HepG2 (cell line): Measurements from ENCODE around the gene SLC35B1. TPM values are rescaled to one million over a fixed set of nuclear protein-coding genes. Genes with fewer than 3 reads are reported as not detected.
A peak's percentile ranks its signal among the peaks of the same experiment; 100 is the strongest.

ENCODE experiments used
- ATAD3A ChIP-seq: sonication (generic); formaldehyde crosslinking; IDR thresholded peaks from 2 replicates; pipeline ENCODE4 v1.4.0; 2020; ENCODE audit warnings: missing genetic modification reagents
- CEBPB ChIP-seq: IDR thresholded peaks from 2 replicates; pipeline ENCODE4 v1.6.1; 2011; ENCODE audit warnings: low read depth, low read length, improper control_type of control experiment, borderline replicate concordance
- DMAP1 ChIP-seq: IDR thresholded peaks from 2 replicates; pipeline ENCODE4 v1.6.1; 2016
- FOXK1 ChIP-seq: sonication (generic); formaldehyde crosslinking; IDR thresholded peaks from 2 replicates; pipeline ENCODE4 v1.4.0; 2020; ENCODE audit warnings: low read depth, missing genetic modification reagents, borderline replicate concordance
- GTF2F1 ChIP-seq: fragments of 150-350 bp; IDR thresholded peaks from 2 replicates; pipeline ENCODE4 v1.6.1; 2014; ENCODE audit warnings: low read length
- NFE2 ChIP-seq: sonication (generic); formaldehyde crosslinking; IDR thresholded peaks from 2 replicates; pipeline ENCODE4 v1.4.0; 2020; ENCODE audit warnings: missing genetic modification reagents
- ZNF501 ChIP-seq: sonication (generic); formaldehyde crosslinking; IDR thresholded peaks from 2 replicates; pipeline ENCODE4 v1.5.1; 2020; ENCODE audit warnings: mild to moderate bottlenecking, moderate library complexity, missing genetic modification reagents
- ZNF616 ChIP-seq: sonication (generic); formaldehyde crosslinking; IDR thresholded peaks from 2 replicates; pipeline ENCODE4 v1.5.0; 2020; ENCODE audit warnings: low read depth, mild to moderate bottlenecking, missing genetic modification reagents
- ZNF747 ChIP-seq: sonication (generic); formaldehyde crosslinking; IDR thresholded peaks from 2 replicates; pipeline ENCODE4 v1.8.1; 2023; ENCODE audit warnings: missing genetic modification reagents, mild to moderate bottlenecking, borderline replicate concordance
- polyA plus RNA-seq, 8 experiments: library from polyadenylated mRNA; depleted of rRNA in 3 of 8; stranded (reverse) in 7 of 8; unstranded in 1 of 8; fragments of >200 nt; fragmentation: Illumina TruSeq in 4 of 8; extraction: Trizol in 4 of 8; gene quantifications; 2 replicates each; pipeline versions ENCODE4 v1.2.1 to v1.2.3, GENCODE V29; 2011 to 2016; ENCODE audit warnings: low read depth in 4 of 8, missing spikeins in 1 of 8, mixed read lengths in 1 of 8; ENCODE audit not compliant: insufficient read depth in 1 of 8
- total RNA-seq, 5 experiments: library from RNA; depleted of rRNA; stranded (reverse); fragments of >200 nt; fragmentation: Illumina TruSeq; extraction: Trizol; gene quantifications; 2 replicates each; pipeline ENCODE4 v1.2.3, GENCODE V29; 2016; ENCODE audit warnings: low read depth in 1 of 5
- TF ChIP-seq, protein P1 (sequence below): sonication (generic); formaldehyde crosslinking; IDR thresholded peaks from 2 replicates; pipeline ENCODE4 v1.4.0; 2020; ENCODE audit warnings: missing genetic modification reagents, borderline replicate concordance
- TF ChIP-seq, protein P2 (sequence below), 2 experiments: sonication (generic) in 1 of 2; formaldehyde crosslinking in 1 of 2; IDR thresholded peaks; 2 replicates each; pipeline versions ENCODE4 v1.6.1 to v1.9.0; 2014 to 2022; ENCODE audit warnings: antibody characterized with exemption in 1 of 2, borderline replicate concordance in 1 of 2, inconsistent platforms in 1 of 2, low read depth in 1 of 2, missing genetic modification reagents in 1 of 2
- TF ChIP-seq, protein P3 (sequence below): IDR thresholded peaks from 2 replicates; pipeline ENCODE4 v1.6.1; 2016; ENCODE audit warnings: missing compliant biosample characterization, missing genetic modification reagents, borderline replicate concordance
- TF ChIP-seq, protein P4 (sequence below): IDR thresholded peaks from 2 replicates; pipeline ENCODE4 v1.6.1; 2016; ENCODE audit warnings: low read depth, control low read depth
- TF ChIP-seq, protein P5 (sequence below): fragments of 450-650 bp; IDR thresholded peaks from 2 replicates; pipeline ENCODE4 v1.6.1; 2016
- TF ChIP-seq, protein P6 (sequence below): sonication (generic); formaldehyde crosslinking; IDR thresholded peaks from 2 replicates; pipeline ENCODE4 v1.5.1; 2020; ENCODE audit warnings: mild to moderate bottlenecking, missing genetic modification reagents, borderline replicate concordance

The SLC35B1 gene
- total and polyA plus RNA-seq, 2 of the 13 experiments (the other 11 are each of a cell fraction or from before 2014, with no cell fraction given), result 99.6 to 113 TPM

DNA sequence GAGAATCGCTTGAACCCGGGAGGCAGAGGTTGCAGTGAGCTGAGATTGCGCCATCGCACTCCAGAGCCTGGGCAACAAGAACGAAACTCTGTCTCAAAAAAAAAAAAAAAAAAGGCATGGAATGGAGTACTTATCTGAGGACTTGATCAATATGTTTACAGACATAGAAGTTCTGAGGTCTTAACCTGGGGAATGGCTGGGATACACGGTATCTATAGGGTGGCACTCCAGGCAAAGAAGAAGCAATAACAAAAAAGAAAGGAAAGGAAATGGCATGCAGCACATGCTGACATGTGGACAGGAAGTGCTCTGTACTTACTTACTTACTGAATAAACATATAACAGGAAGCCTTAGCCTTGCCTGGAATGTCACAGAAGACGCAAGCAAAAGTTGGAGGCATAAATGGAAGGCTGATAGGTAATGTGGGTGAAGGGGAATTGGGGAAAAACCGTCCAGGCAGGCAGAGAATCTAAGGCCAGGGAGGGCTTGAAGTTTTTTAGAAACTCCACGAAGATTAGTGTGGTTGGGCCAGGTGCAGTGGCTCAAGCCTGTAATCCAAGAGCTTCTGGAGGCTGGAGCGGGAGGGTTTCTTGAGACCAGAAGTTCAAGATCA lies 19.8 kb downstream of the SLC35B1 start (continued):
- TF ChIP-seq FOXK1 (CRISPR knock-in tag), result no peak
- peak; percentile 45 for TF ChIP-seq DMAP1 (CRISPR knock-in tag)
- peak; percentile 81 for TF ChIP-seq CEBPB
- TF ChIP-seq, protein P1, sequence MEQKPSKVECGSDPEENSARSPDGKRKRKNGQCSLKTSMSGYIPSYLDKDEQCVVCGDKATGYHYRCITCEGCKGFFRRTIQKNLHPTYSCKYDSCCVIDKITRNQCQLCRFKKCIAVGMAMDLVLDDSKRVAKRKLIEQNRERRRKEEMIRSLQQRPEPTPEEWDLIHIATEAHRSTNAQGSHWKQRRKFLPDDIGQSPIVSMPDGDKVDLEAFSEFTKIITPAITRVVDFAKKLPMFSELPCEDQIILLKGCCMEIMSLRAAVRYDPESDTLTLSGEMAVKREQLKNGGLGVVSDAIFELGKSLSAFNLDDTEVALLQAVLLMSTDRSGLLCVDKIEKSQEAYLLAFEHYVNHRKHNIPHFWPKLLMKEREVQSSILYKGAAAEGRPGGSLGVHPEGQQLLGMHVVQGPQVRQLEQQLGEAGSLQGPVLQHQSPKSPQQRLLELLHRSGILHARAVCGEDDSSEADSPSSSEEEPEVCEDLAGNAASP, result 0 out of 2 replicates have a peak, but pooled peaks have one; percentile 7
- TF ChIP-seq ZNF747 (CRISPR knock-in tag), result 0 out of 2 replicates have a peak, but pooled peaks have one; percentile 63
- peak; percentile 94 for TF ChIP-seq ZNF616 (CRISPR knock-in tag)
- TF ChIP-seq, protein P2, sequence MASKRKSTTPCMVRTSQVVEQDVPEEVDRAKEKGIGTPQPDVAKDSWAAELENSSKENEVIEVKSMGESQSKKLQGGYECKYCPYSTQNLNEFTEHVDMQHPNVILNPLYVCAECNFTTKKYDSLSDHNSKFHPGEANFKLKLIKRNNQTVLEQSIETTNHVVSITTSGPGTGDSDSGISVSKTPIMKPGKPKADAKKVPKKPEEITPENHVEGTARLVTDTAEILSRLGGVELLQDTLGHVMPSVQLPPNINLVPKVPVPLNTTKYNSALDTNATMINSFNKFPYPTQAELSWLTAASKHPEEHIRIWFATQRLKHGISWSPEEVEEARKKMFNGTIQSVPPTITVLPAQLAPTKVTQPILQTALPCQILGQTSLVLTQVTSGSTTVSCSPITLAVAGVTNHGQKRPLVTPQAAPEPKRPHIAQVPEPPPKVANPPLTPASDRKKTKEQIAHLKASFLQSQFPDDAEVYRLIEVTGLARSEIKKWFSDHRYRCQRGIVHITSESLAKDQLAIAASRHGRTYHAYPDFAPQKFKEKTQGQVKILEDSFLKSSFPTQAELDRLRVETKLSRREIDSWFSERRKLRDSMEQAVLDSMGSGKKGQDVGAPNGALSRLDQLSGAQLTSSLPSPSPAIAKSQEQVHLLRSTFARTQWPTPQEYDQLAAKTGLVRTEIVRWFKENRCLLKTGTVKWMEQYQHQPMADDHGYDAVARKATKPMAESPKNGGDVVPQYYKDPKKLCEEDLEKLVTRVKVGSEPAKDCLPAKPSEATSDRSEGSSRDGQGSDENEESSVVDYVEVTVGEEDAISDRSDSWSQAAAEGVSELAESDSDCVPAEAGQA (IDR thresholded peaks at IDR 0.05; ENCODE audit: low read depth), result peak; percentile 66; the same call in 1 of the 2 replicates
- TF ChIP-seq, protein P2 (CRISPR knock-in tag; IDR thresholded peaks at IDR 0.05; ENCODE audit: borderline replicate concordance), result no peak
- TF ChIP-seq, protein P3, sequence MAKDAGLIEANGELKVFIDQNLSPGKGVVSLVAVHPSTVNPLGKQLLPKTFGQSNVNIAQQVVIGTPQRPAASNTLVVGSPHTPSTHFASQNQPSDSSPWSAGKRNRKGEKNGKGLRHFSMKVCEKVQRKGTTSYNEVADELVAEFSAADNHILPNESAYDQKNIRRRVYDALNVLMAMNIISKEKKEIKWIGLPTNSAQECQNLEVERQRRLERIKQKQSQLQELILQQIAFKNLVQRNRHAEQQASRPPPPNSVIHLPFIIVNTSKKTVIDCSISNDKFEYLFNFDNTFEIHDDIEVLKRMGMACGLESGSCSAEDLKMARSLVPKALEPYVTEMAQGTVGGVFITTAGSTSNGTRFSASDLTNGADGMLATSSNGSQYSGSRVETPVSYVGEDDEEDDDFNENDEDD, result peak; percentile 84
- TF ChIP-seq, protein P4, sequence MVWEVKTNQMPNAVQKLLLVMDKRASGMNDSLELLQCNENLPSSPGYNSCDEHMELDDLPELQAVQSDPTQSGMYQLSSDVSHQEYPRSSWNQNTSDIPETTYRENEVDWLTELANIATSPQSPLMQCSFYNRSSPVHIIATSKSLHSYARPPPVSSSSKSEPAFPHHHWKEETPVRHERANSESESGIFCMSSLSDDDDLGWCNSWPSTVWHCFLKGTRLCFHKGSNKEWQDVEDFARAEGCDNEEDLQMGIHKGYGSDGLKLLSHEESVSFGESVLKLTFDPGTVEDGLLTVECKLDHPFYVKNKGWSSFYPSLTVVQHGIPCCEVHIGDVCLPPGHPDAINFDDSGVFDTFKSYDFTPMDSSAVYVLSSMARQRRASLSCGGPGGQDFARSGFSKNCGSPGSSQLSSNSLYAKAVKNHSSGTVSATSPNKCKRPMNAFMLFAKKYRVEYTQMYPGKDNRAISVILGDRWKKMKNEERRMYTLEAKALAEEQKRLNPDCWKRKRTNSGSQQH (CRISPR knock-in tag), result 0 out of 2 replicates have a peak, but pooled peaks have one; percentile 43
- no peak for TF ChIP-seq NFE2 (CRISPR knock-in tag)
- no peak for TF ChIP-seq ATAD3A (CRISPR knock-in tag)
- TF ChIP-seq, protein P5, sequence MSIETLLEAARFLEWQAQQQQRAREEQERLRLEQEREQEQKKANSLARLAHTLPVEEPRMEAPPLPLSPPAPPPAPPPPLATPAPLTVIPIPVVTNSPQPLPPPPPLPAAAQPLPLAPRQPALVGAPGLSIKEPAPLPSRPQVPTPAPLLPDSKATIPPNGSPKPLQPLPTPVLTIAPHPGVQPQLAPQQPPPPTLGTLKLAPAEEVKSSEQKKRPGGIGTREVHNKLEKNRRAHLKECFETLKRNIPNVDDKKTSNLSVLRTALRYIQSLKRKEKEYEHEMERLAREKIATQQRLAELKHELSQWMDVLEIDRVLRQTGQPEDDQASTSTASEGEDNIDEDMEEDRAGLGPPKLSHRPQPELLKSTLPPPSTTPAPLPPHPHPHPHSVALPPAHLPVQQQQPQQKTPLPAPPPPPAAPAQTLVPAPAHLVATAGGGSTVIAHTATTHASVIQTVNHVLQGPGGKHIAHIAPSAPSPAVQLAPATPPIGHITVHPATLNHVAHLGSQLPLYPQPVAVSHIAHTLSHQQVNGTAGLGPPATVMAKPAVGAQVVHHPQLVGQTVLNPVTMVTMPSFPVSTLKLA, result peak; percentile 29; the same call in 1 of the 2 replicates
- peak; percentile 12; the same call in 1 of the 2 replicates for TF ChIP-seq ZNF501 (CRISPR knock-in tag)
- TF ChIP-seq, protein P6, sequence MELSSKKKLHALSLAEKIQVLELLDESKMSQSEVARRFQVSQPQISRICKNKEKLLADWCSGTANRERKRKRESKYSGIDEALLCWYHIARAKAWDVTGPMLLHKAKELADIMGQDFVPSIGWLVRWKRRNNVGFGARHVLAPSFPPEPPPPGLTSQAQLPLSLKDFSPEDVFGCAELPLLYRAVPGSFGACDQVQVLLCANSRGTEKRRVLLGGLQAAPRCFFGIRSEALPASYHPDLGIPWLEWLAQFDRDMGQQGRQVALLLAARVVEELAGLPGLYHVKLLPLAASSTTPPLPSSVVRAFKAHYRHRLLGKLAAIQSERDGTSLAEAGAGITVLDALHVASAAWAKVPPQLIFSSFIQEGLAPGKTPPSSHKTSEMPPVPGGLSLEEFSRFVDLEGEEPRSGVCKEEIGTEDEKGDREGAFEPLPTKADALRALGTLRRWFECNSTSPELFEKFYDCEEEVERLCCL (CRISPR knock-in tag), result no peak
- no peak for TF ChIP-seq GTF2F1
